Caco-2 (cell line): ENCODE results near the gene MCAM. TPM values are rescaled to one million over a fixed set of nuclear protein-coding genes. Genes with fewer than 3 reads are reported as not detected.

ENCODE experiments used
- BruUV-seq: library from RNA; stranded (reverse); fragments of 400-500 nt; replicated peaks from 2 replicates; lab custom pipeline; 2021; lab: Mats Ljungman, UMichigan
- CTCF ChIA-PET: fragments of 300-600 bp; sonication (Branson Sonifier 250); formaldehyde crosslinking; loops from one replicate; lab custom pipeline; 2022; ENCODE audit warnings: antibody characterized with exemption; lab: Charles Lee
- POLR2A ChIA-PET: fragments of 300-600 bp; sonication (Branson Sonifier 250); formaldehyde crosslinking; loops from one replicate; lab custom pipeline; 2022; ENCODE audit warnings: antibody characterized with exemption; lab: Charles Lee
- DNase-seq, 2 experiments: peaks; one replicate each; pipeline versions ENCODE4 v3.0.0 to v3.0.0-alpha.2; 2020 to 2022
- H3K27me3 ChIP-seq: replicated peaks from 2 replicates; pipeline ENCODE4 v1.6.0; 2011; ENCODE audit warnings: low read length; ENCODE audit not compliant: control insufficient read depth, insufficient read depth
- H3K36me3 ChIP-seq: 2 replicates; pipeline ENCODE4 v1.5.1; 2011; ENCODE audit warnings: low read length; ENCODE audit not compliant: control insufficient read depth, insufficient read depth
- H3K4me1 ChIP-seq: fragments of 250-450 bp; sonication (Bioruptor Pico); 2 replicates; pipeline ENCODE4 v1.5.1; 2020; ENCODE audit warnings: mild to moderate bottlenecking
- H3K4me3 ChIP-seq: 2 replicates; pipeline ENCODE4 v1.5.1; 2011; ENCODE audit warnings: low read depth, mild to moderate bottlenecking, control low read depth, low read length
- H3K9me3 ChIP-seq: fragments of 250-450 bp; sonication (Bioruptor Pico); 2 replicates; pipeline ENCODE4 v1.5.1; 2020; ENCODE audit warnings: mild to moderate bottlenecking, moderate library complexity
- H3K27ac Mint-ChIP-seq: one replicate; pipeline ENCODE4 v1.8.0; 2022; ENCODE audit warnings: mixed read lengths; ENCODE audit not compliant: unreplicated experiment
- H3K27me3 Mint-ChIP-seq: one replicate; pipeline ENCODE4 v1.8.0; 2022; ENCODE audit warnings: mixed read lengths; ENCODE audit not compliant: insufficient read depth, unreplicated experiment
- H3K36me3 Mint-ChIP-seq: one replicate; pipeline ENCODE4 v1.8.0; 2022; ENCODE audit warnings: mild to moderate bottlenecking, mixed read lengths; ENCODE audit not compliant: insufficient read depth, unreplicated experiment
- H3K4me1 Mint-ChIP-seq: one replicate; pipeline ENCODE4 v1.8.0; 2022; ENCODE audit warnings: low read depth, mixed read lengths; ENCODE audit not compliant: unreplicated experiment
- H3K4me3 Mint-ChIP-seq: one replicate; pipeline ENCODE4 v1.8.0; 2022; ENCODE audit warnings: mild to moderate bottlenecking, moderate library complexity, mixed read lengths; ENCODE audit not compliant: unreplicated experiment
- H3K9me3 Mint-ChIP-seq: one replicate; pipeline ENCODE4 v1.8.0; 2022; ENCODE audit warnings: mixed read lengths; ENCODE audit not compliant: unreplicated experiment
- intact Hi-C: fragments of 100-400 bp; cut with micrococcal nuclease; formaldehyde crosslinking; loops from one replicate; pipeline ENCODE4 v1.10.0; 2022; ENCODE audit not compliant: unreplicated experiment
- total RNA-seq: library from RNA; stranded (reverse); gene quantifications from 2 replicates; pipeline ENCODE4 v1.2.3, GENCODE V29; 2022
- TF ChIP-seq, protein P1 (sequence below), 2 experiments: fragments of 200-600 bp in 1 of 2; IDR thresholded peaks; 1 replicate in 1 of 2; 2 replicates in 1 of 2; pipeline versions ENCODE4 v1.5.1 to v1.8.0; 2011 to 2022; ENCODE audit warnings: antibody characterized with exemption in 1 of 2, control low read depth in 1 of 2, inconsistent platforms in 1 of 2, low read depth in 1 of 2, low read length in 1 of 2, mild to moderate bottlenecking in 1 of 2, moderate library complexity in 1 of 2; ENCODE audit not compliant: insufficient read depth in 1 of 2, severe bottlenecking in 1 of 2, unreplicated experiment in 1 of 2

MCAM gene
- total RNA-seq, 1 experiment from 2014 or later = 9.8 TPM

DNA sequence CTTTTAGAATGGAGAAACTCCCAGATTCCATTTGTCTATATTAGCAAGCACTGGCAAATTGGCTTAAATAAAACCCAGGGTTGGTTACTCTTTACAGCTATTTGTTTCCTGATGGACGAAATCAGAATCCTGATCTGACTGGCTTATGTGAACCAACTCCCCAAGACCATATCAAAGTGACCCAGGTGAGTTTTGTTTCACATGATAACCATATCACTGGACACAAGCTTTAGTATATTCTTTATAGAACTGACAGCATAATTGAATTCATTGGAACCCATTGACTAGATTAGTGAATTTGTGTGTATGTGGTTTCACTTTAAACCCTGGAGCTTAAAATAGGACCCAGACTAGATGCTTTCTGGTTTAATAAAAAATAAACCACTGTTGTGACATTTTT, 39.3 kb downstream of the MCAM start:
- Mint-ChIP-seq H3K4me3 (no peak overlapping the region), H3K36me3 (peaks cover 70% of the 10 kb centered on the region), H3K27ac (no peak overlapping the region), H3K9me3 (no peaks in the 10 kb centered on the region), H3K4me1 (no peaks in the 10 kb centered on the region), H3K27me3 (no peaks in the 10 kb centered on the region)
- H3K27me3 ChIP-seq = no peaks in the 10 kb centered on the region
- no peak overlapping the region for H3K4me3 ChIP-seq
- H3K9me3 ChIP-seq = no peaks in the 10 kb centered on the region
- ChIA-PET POLR2A (interaction anchor here (0.7 kb wide), 1 partner anchor 156 kb away, joined by 3 read pairs; the partner anchor contains the start of gene HINFP), CTCF (no interaction called here)
- TF ChIP-seq, protein P1, sequence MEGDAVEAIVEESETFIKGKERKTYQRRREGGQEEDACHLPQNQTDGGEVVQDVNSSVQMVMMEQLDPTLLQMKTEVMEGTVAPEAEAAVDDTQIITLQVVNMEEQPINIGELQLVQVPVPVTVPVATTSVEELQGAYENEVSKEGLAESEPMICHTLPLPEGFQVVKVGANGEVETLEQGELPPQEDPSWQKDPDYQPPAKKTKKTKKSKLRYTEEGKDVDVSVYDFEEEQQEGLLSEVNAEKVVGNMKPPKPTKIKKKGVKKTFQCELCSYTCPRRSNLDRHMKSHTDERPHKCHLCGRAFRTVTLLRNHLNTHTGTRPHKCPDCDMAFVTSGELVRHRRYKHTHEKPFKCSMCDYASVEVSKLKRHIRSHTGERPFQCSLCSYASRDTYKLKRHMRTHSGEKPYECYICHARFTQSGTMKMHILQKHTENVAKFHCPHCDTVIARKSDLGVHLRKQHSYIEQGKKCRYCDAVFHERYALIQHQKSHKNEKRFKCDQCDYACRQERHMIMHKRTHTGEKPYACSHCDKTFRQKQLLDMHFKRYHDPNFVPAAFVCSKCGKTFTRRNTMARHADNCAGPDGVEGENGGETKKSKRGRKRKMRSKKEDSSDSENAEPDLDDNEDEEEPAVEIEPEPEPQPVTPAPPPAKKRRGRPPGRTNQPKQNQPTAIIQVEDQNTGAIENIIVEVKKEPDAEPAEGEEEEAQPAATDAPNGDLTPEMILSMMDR (IDR thresholded peaks at IDR 0.05; ENCODE audit: insufficient read depth in 1 of 2, low read depth in 1 of 2, low read length in 1 of 2, severe bottlenecking in 1 of 2, unreplicated experiment in 1 of 2) = no peak
- no TSS peak for BruUV-seq
- no peak for DNase-seq
- intact Hi-C loops = no loop called here
- peaks cover 3% of the 10 kb centered on the region for H3K36me3 ChIP-seq
- no peaks in the 10 kb centered on the region for H3K4me1 ChIP-seq

DNA sequence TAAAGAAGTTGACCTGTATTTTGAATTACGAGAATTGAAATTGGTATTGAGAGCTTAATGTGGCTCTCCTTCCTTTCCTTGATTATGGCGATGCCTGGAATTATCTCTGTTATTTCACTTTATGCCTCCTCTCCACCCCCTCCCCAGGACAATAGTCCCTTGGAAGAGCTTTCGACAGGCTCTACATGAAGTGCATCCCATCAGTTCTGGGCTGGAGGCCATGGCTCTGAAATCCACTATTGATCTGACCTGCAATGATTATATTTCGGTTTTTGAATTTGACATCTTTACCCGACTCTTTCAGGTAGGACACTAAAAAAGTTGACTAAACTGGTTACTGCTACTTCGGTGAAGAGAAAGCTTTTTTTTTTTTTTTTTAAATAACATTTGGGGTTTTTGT, 43.2 kb downstream of the MCAM start:
- H3K9me3 ChIP-seq = no peaks in the 10 kb centered on the region
- no peak overlapping the region for H3K4me3 ChIP-seq
- intact Hi-C loops = no loop called here
- TF ChIP-seq, protein P1 (IDR thresholded peaks at IDR 0.05; ENCODE audit: insufficient read depth in 1 of 2, low read depth in 1 of 2, low read length in 1 of 2, severe bottlenecking in 1 of 2, unreplicated experiment in 1 of 2) = no peak
- Mint-ChIP-seq H3K27ac (no peak overlapping the region), H3K36me3 (peaks cover 58% of the 10 kb centered on the region), H3K4me3 (no peak overlapping the region), H3K27me3 (no peaks in the 10 kb centered on the region), H3K4me1 (no peaks in the 10 kb centered on the region), H3K9me3 (no peaks in the 10 kb centered on the region)
- H3K27me3 ChIP-seq = no peaks in the 10 kb centered on the region
- no peaks in the 10 kb centered on the region for H3K4me1 ChIP-seq
- no TSS peak for BruUV-seq
- POLR2A ChIA-PET = no interaction called here
- no peak for DNase-seq
- CTCF ChIA-PET = interaction anchor here (0.7 to 2.2 kb wide), 2 partner anchors 9 to 68 kb away, joined by 3 to 9 read pairs; partner anchors contain the start of gene CBL
- no peaks in the 10 kb centered on the region; the same call in none of the 2 replicates for H3K36me3 ChIP-seq

DNA sequence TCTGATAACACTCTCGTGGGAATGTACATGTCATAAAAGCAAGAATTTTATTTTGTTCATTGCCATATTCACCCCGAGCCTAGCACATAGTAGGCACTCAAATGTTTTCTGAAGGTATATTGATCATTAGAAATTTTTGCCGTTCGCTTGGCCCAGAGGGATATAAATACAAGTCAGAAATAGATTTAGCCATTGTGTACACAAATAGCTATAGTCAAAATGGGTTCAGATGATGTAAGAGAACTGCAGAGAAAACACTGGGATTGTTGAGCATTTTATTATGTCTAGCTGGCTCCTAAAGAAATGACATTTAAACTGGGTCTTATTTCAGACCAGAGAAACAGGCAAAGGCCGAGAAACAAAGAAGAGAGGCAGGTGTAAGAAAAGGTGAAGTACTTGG, 49.3 kb downstream of the MCAM start:
- Mint-ChIP-seq H3K9me3 (no peaks in the 10 kb centered on the region), H3K36me3 (peaks cover 7% of the 10 kb centered on the region), H3K27ac (peak overlapping the region; percentile 4), H3K27me3 (no peaks in the 10 kb centered on the region), H3K4me1 (peaks cover 20% of the 10 kb centered on the region), H3K4me3 (no peak overlapping the region)
- no peak overlapping the region for H3K4me3 ChIP-seq
- H3K27me3 ChIP-seq = no peaks in the 10 kb centered on the region
- POLR2A ChIA-PET = no interaction called here
- intact Hi-C loops = no loop called here
- TF ChIP-seq, protein P1 (IDR thresholded peaks at IDR 0.05; ENCODE audit: insufficient read depth in 1 of 2, low read depth in 1 of 2, low read length in 1 of 2, severe bottlenecking in 1 of 2, unreplicated experiment in 1 of 2) = no peak
- no peak for DNase-seq
- H3K36me3 ChIP-seq = no peaks in the 10 kb centered on the region; the same call in 1 of the 2 replicates
- BruUV-seq = no TSS peak
- CTCF ChIA-PET = interaction anchor here (0.6 to 1.7 kb wide), 4 partner anchors 13 to 1189 kb away, joined by 3 to 4 read pairs (median 4); partner anchors contain the start of gene CBL
- no peaks in the 10 kb centered on the region for H3K9me3 ChIP-seq
- H3K4me1 ChIP-seq = no peaks in the 10 kb centered on the region
